Loucy (cell line): ENCODE results near the gene N4BP2L1.

Experiments used
- EZH2phosphoT487 ChIP-seq: fragments of 200-600 bp; IDR thresholded peaks from 2 replicates; pipeline ENCODE4 v1.6.1; 2018; ENCODE audit warnings: antibody characterized with exemption, mild to moderate bottlenecking, moderate library complexity, borderline replicate concordance
- TF ChIP-seq, protein P1 (sequence below): fragments of 200-600 bp; sonication (generic); conservative IDR thresholded peaks from 2 replicates; pipeline ENCODE4 v1.5.1; 2014; ENCODE audit warnings: mild to moderate bottlenecking, antibody characterized with exemption, low read length

DNA sequence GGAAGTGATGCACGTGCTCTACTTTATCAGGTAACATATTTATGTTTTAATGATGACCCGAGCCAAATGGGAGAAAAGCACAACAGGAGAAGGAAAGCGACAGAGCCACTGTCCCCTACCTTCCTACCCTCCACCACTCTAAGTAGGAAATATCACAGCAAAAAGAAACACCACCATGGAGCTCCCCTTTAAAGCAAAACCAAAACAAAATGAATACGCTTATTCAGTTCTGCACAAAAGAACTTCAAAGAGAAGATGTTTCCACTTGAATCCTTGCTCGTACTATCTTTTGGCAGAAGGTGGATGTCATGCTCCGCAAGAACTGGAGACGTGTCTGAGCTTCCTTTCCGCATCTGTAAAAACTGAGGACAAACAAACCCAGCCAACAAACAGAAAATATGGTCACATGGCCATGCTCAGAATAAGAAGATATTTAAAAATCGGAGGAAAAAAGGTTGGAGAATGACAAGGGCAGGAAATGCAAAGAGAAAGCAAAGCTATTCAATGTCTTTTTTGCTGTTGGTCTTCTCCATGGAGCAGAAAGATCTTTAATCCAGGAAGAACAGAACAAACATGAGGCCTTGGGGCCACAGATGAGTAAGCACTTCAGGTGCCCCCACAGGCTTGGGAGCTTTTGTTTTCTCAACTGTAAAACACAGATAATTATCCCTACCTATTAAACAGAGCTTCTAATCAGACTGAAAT lies 19.5 kb downstream of the N4BP2L1 start:
- TF ChIP-seq, protein P1, sequence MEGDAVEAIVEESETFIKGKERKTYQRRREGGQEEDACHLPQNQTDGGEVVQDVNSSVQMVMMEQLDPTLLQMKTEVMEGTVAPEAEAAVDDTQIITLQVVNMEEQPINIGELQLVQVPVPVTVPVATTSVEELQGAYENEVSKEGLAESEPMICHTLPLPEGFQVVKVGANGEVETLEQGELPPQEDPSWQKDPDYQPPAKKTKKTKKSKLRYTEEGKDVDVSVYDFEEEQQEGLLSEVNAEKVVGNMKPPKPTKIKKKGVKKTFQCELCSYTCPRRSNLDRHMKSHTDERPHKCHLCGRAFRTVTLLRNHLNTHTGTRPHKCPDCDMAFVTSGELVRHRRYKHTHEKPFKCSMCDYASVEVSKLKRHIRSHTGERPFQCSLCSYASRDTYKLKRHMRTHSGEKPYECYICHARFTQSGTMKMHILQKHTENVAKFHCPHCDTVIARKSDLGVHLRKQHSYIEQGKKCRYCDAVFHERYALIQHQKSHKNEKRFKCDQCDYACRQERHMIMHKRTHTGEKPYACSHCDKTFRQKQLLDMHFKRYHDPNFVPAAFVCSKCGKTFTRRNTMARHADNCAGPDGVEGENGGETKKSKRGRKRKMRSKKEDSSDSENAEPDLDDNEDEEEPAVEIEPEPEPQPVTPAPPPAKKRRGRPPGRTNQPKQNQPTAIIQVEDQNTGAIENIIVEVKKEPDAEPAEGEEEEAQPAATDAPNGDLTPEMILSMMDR: no peak
- TF ChIP-seq EZH2phosphoT487: no peak
